Measurements from ENCODE around the gene ASIC4. TPM values are rescaled to one million over a fixed set of nuclear protein-coding genes. Genes with fewer than 3 reads are reported as not detected.

ASIC4 gene
- total RNA-seq, 6 experiments from 2014 or later = 0.05 to 0.19 (median 0.07) TPM; not detected in 3

GRCh38 chr2:219553168-219553417 is 38.8 kb downstream of the ASIC4 start:
- Mint-ChIP-seq H3K4me3 (peak overlapping the region; percentile 26; the same call in 1 of the 2 replicates), H3K36me3 (ENCODE audit: low read depth) (no peaks in the 10 kb centered on the region), H3K4me1 (ENCODE audit: low read depth) (peaks cover 6% of the 10 kb centered on the region; the same call in 1 of the 2 replicates), H3K27ac (no peak overlapping the region), H3K9me3 (no peaks in the 10 kb centered on the region), H3K27me3 (ENCODE audit: insufficient read depth) (no peaks in the 10 kb centered on the region; the same call in none of the 2 replicates)
- TF ChIP-seq, protein P1, sequence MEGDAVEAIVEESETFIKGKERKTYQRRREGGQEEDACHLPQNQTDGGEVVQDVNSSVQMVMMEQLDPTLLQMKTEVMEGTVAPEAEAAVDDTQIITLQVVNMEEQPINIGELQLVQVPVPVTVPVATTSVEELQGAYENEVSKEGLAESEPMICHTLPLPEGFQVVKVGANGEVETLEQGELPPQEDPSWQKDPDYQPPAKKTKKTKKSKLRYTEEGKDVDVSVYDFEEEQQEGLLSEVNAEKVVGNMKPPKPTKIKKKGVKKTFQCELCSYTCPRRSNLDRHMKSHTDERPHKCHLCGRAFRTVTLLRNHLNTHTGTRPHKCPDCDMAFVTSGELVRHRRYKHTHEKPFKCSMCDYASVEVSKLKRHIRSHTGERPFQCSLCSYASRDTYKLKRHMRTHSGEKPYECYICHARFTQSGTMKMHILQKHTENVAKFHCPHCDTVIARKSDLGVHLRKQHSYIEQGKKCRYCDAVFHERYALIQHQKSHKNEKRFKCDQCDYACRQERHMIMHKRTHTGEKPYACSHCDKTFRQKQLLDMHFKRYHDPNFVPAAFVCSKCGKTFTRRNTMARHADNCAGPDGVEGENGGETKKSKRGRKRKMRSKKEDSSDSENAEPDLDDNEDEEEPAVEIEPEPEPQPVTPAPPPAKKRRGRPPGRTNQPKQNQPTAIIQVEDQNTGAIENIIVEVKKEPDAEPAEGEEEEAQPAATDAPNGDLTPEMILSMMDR (IDR thresholded peaks at IDR 0.05) = no peak
- no peak for DNase-seq

DNA sequence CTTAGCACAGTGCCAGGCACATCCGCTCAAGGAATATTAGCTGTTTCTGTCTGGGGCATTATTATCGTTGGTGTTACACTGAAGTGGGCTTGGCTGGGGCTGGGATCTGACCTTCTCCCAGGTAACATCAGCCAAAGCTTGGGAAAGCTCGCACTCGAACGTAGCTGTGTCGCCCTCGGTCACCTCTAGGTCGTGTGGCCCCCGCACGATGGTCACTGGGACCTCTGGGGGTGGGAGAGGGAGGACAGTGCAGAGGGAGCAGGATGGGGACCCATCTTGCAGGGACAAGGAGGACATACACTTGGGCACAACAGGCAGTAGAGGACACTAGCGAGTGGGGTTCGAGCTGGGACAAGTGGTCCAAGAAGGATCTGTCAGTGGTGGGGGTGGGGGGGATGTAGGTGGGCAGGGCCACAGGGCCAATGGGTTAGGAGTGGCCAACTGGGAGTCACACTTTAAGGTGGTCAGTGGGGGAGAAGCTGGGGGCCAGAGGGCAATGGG is 39.2 kb downstream of the ASIC4 start:
- H3K27me3 Mint-ChIP-seq (ENCODE audit: insufficient read depth) = no peaks in the 10 kb centered on the region; the same call in none of the 2 replicates
- H3K4me3 Mint-ChIP-seq = peak overlapping the region; percentile 26; the same call in 1 of the 2 replicates
- no peak overlapping the region for H3K27ac Mint-ChIP-seq
- H3K9me3 Mint-ChIP-seq = no peaks in the 10 kb centered on the region
- peaks cover 6% of the 10 kb centered on the region; the same call in 1 of the 2 replicates for H3K4me1 Mint-ChIP-seq (ENCODE audit: low read depth)
- DNase-seq = no peak
- H3K36me3 Mint-ChIP-seq (ENCODE audit: low read depth) = no peaks in the 10 kb centered on the region
- TF ChIP-seq, protein P1 (IDR thresholded peaks at IDR 0.05) = no peak

DNA sequence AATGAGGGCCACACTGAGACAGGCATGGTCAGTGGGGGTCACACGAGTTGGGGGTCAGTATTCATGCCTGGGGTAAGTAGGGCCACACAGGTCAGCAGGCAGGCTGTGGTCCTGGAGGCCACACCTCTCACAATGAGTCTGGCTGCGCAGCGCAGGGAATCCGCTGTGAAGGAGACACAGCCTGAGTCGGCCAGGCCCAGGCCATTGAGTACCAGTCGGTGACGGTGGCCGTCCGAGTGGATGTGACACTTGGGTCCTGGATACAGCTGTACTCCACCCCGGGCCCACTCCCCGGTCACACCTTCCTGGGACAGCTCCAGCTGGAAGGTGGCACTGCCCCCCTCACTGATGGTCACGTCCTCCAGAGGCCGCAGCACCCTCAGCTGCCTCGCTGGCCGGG is 40.1 kb downstream of the ASIC4 start:
- Mint-ChIP-seq H3K27me3 (ENCODE audit: insufficient read depth) (no peaks in the 10 kb centered on the region; the same call in none of the 2 replicates), H3K27ac (no peak overlapping the region), H3K9me3 (no peaks in the 10 kb centered on the region), H3K4me3 (no peak overlapping the region), H3K36me3 (ENCODE audit: low read depth) (no peaks in the 10 kb centered on the region), H3K4me1 (ENCODE audit: low read depth) (peaks cover 6% of the 10 kb centered on the region)
- TF ChIP-seq, protein P1 (IDR thresholded peaks at IDR 0.05) = no peak
- DNase-seq = no peak

GRCh38 chr2:219555956-219556355 is 41.7 kb downstream of the ASIC4 start:
- TF ChIP-seq, protein P1 (IDR thresholded peaks at IDR 0.05) = no peak
- no peaks in the 10 kb centered on the region for H3K9me3 Mint-ChIP-seq
- H3K27ac Mint-ChIP-seq = no peak overlapping the region
- H3K4me1 Mint-ChIP-seq (ENCODE audit: low read depth) = peaks cover 9% of the 10 kb centered on the region
- DNase-seq = no peak
- H3K4me3 Mint-ChIP-seq = no peak overlapping the region
- H3K36me3 Mint-ChIP-seq (ENCODE audit: low read depth) = no peaks in the 10 kb centered on the region
- no peaks in the 10 kb centered on the region; the same call in none of the 2 replicates for H3K27me3 Mint-ChIP-seq (ENCODE audit: insufficient read depth)

GRCh38 chr2:219556413-219556812 is 42.1 kb downstream of the ASIC4 start:
- peaks cover 7% of the 10 kb centered on the region; the same call in 1 of the 2 replicates for H3K4me1 Mint-ChIP-seq (ENCODE audit: low read depth)
- TF ChIP-seq, protein P1 (IDR thresholded peaks at IDR 0.05) = no peak
- H3K9me3 Mint-ChIP-seq = no peaks in the 10 kb centered on the region
- H3K27me3 Mint-ChIP-seq (ENCODE audit: insufficient read depth) = no peaks in the 10 kb centered on the region; the same call in none of the 2 replicates
- DNase-seq = no peak
- no peaks in the 10 kb centered on the region for H3K36me3 Mint-ChIP-seq (ENCODE audit: low read depth)
- no peak overlapping the region for H3K27ac Mint-ChIP-seq
- no peak overlapping the region for H3K4me3 Mint-ChIP-seq

All from HFFc6 (cell line).